ENCODE measurements around the gene ZNF724.

- TF ChIP-seq POLR2AphosphoS5 (IDR thresholded peaks at IDR 0.05; ENCODE audit: low read depth) (no peak), CTCF (IDR thresholded peaks at IDR 0.05; ENCODE audit: insufficient read depth, low read length) (no peak), GABPA (IDR thresholded peaks at IDR 0.05; ENCODE audit: low read depth) (no peak)
Measured at GRCh38 chr19:23261496-23262020, 11.4 kb upstream of the ZNF724 start.
